Measurements from ENCODE around the gene XAF1. TPM values are rescaled to one million over a fixed set of nuclear protein-coding genes. Genes with fewer than 3 reads are reported as not detected.

Gene XAF1
- total RNA-seq, 1 experiment from 2014 or later, result 0.20 TPM

DNA sequence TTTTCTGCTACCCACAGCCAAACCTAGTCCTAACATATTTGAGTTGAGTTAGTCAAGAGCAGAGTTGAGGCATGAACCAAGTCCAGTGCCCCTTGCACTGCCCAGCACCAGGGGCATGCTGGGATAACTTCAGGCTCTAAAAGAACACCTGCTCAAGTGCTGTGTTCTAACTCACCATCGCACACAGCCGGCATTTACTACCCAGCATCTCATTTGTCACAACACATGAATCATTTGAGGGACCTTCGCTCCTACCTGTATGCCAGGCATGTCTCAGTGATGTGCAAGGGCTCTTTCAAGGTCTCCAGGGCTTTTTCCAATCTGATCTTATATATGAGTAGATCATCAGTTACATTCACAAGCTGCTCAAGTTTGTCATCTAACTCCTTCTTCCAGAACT is 63.1 kb downstream of the XAF1 start:
- POLR2A ChIA-PET, result no interaction called here
- no peak for DNase-seq (ENCODE audit: low spot score)
- Mint-ChIP-seq H3K27me3 (ENCODE audit: low read depth) (peaks cover 16% of the 10 kb centered on the region), H3K4me1 (peaks cover 13% of the 10 kb centered on the region), H3K36me3 (peaks cover 9% of the 10 kb centered on the region), H3K27ac (no peak overlapping the region), H3K4me3 (no peak overlapping the region), H3K9me3 (peaks cover 24% of the 10 kb centered on the region)
- TF ChIP-seq NFATC4 (CRISPR knock-in tag; IDR thresholded peaks at IDR 0.05), result no peak
- no peak for TF ChIP-seq ZBTB21 (CRISPR knock-in tag; IDR thresholded peaks at IDR 0.05; ENCODE audit: borderline replicate concordance)
- no peak for TF ChIP-seq ZNF671 (CRISPR knock-in tag; IDR thresholded peaks at IDR 0.05)
- no peak for TF ChIP-seq ZNF416 (CRISPR knock-in tag; IDR thresholded peaks at IDR 0.05)
- TF ChIP-seq, protein P1, sequence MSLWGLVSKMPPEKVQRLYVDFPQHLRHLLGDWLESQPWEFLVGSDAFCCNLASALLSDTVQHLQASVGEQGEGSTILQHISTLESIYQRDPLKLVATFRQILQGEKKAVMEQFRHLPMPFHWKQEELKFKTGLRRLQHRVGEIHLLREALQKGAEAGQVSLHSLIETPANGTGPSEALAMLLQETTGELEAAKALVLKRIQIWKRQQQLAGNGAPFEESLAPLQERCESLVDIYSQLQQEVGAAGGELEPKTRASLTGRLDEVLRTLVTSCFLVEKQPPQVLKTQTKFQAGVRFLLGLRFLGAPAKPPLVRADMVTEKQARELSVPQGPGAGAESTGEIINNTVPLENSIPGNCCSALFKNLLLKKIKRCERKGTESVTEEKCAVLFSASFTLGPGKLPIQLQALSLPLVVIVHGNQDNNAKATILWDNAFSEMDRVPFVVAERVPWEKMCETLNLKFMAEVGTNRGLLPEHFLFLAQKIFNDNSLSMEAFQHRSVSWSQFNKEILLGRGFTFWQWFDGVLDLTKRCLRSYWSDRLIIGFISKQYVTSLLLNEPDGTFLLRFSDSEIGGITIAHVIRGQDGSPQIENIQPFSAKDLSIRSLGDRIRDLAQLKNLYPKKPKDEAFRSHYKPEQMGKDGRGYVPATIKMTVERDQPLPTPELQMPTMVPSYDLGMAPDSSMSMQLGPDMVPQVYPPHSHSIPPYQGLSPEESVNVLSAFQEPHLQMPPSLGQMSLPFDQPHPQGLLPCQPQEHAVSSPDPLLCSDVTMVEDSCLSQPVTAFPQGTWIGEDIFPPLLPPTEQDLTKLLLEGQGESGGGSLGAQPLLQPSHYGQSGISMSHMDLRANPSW (CRISPR knock-in tag; conservative IDR thresholded peaks at IDR 0.05; ENCODE audit: low read depth), result no peak
- no peak for TF ChIP-seq ETV6 (CRISPR knock-in tag; IDR thresholded peaks at IDR 0.05)
- TF ChIP-seq TCF7 (CRISPR knock-in tag; IDR thresholded peaks at IDR 0.05; ENCODE audit: low read depth), result no peak
- TF ChIP-seq, protein P2, sequence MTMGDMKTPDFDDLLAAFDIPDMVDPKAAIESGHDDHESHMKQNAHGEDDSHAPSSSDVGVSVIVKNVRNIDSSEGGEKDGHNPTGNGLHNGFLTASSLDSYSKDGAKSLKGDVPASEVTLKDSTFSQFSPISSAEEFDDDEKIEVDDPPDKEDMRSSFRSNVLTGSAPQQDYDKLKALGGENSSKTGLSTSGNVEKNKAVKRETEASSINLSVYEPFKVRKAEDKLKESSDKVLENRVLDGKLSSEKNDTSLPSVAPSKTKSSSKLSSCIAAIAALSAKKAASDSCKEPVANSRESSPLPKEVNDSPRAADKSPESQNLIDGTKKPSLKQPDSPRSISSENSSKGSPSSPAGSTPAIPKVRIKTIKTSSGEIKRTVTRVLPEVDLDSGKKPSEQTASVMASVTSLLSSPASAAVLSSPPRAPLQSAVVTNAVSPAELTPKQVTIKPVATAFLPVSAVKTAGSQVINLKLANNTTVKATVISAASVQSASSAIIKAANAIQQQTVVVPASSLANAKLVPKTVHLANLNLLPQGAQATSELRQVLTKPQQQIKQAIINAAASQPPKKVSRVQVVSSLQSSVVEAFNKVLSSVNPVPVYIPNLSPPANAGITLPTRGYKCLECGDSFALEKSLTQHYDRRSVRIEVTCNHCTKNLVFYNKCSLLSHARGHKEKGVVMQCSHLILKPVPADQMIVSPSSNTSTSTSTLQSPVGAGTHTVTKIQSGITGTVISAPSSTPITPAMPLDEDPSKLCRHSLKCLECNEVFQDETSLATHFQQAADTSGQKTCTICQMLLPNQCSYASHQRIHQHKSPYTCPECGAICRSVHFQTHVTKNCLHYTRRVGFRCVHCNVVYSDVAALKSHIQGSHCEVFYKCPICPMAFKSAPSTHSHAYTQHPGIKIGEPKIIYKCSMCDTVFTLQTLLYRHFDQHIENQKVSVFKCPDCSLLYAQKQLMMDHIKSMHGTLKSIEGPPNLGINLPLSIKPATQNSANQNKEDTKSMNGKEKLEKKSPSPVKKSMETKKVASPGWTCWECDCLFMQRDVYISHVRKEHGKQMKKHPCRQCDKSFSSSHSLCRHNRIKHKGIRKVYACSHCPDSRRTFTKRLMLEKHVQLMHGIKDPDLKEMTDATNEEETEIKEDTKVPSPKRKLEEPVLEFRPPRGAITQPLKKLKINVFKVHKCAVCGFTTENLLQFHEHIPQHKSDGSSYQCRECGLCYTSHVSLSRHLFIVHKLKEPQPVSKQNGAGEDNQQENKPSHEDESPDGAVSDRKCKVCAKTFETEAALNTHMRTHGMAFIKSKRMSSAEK (CRISPR knock-in tag; IDR thresholded peaks at IDR 0.05; ENCODE audit: borderline replicate concordance), result no peak
- TF ChIP-seq ZNF263 (CRISPR knock-in tag; IDR thresholded peaks at IDR 0.05; ENCODE audit: low read depth), result no peak
- TF ChIP-seq, protein P3, sequence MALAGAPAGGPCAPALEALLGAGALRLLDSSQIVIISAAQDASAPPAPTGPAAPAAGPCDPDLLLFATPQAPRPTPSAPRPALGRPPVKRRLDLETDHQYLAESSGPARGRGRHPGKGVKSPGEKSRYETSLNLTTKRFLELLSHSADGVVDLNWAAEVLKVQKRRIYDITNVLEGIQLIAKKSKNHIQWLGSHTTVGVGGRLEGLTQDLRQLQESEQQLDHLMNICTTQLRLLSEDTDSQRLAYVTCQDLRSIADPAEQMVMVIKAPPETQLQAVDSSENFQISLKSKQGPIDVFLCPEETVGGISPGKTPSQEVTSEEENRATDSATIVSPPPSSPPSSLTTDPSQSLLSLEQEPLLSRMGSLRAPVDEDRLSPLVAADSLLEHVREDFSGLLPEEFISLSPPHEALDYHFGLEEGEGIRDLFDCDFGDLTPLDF (CRISPR knock-in tag; IDR thresholded peaks at IDR 0.05), result no peak
- TF ChIP-seq, protein P4, sequence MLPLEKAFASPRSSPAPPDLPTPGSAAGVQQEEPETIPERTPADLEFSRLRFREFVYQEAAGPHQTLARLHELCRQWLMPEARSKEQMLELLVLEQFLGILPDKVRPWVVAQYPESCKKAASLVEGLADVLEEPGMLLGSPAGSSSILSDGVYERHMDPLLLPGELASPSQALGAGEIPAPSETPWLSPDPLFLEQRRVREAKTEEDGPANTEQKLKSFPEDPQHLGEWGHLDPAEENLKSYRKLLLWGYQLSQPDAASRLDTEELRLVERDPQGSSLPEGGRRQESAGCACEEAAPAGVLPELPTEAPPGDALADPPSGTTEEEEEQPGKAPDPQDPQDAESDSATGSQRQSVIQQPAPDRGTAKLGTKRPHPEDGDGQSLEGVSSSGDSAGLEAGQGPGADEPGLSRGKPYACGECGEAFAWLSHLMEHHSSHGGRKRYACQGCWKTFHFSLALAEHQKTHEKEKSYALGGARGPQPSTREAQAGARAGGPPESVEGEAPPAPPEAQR (CRISPR knock-in tag; IDR thresholded peaks at IDR 0.05), result no peak
- no peak for TF ChIP-seq MYBL2 (CRISPR knock-in tag; IDR thresholded peaks at IDR 0.05)
- TF ChIP-seq ZNF396 (CRISPR knock-in tag; IDR thresholded peaks at IDR 0.05; ENCODE audit: borderline replicate concordance), result no peak
- TF ChIP-seq, protein P5, sequence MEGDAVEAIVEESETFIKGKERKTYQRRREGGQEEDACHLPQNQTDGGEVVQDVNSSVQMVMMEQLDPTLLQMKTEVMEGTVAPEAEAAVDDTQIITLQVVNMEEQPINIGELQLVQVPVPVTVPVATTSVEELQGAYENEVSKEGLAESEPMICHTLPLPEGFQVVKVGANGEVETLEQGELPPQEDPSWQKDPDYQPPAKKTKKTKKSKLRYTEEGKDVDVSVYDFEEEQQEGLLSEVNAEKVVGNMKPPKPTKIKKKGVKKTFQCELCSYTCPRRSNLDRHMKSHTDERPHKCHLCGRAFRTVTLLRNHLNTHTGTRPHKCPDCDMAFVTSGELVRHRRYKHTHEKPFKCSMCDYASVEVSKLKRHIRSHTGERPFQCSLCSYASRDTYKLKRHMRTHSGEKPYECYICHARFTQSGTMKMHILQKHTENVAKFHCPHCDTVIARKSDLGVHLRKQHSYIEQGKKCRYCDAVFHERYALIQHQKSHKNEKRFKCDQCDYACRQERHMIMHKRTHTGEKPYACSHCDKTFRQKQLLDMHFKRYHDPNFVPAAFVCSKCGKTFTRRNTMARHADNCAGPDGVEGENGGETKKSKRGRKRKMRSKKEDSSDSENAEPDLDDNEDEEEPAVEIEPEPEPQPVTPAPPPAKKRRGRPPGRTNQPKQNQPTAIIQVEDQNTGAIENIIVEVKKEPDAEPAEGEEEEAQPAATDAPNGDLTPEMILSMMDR (IDR thresholded peaks at IDR 0.05), result no peak
- no peak for TF ChIP-seq ZNF219 (CRISPR knock-in tag; IDR thresholded peaks at IDR 0.05; ENCODE audit: borderline replicate concordance)
- no peak for TF ChIP-seq SMAD4 (CRISPR knock-in tag; IDR thresholded peaks at IDR 0.05)
- TF ChIP-seq, protein P6, sequence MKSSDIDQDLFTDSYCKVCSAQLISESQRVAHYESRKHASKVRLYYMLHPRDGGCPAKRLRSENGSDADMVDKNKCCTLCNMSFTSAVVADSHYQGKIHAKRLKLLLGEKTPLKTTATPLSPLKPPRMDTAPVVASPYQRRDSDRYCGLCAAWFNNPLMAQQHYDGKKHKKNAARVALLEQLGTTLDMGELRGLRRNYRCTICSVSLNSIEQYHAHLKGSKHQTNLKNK (CRISPR knock-in tag; IDR thresholded peaks at IDR 0.05), result no peak
- TF ChIP-seq CREB1 (CRISPR knock-in tag; IDR thresholded peaks at IDR 0.05), result no peak
- no peak for ATAC-seq
- CTCF ChIA-PET, result interaction anchor here (1.7 kb wide), 1 partner anchor 35 kb away, joined by 5 read pairs; no protein-coding TSS in a partner anchor
